Thymus (tissue), 11 donors: ENCODE results near the gene NUP210L. TPM values are rescaled to one million over a fixed set of nuclear protein-coding genes. Genes with fewer than 3 reads are reported as not detected.
A peak's percentile ranks its signal among the peaks of the same experiment; 100 is the strongest.

Source experiments
- DNase-seq, 9 donors: peaks; one replicate each; pipeline ENCODE4 v3.0.0-alpha.2; 2013; ENCODE audit warnings: low spot score in 9 of 9, low read depth in 6 of 9, missing footprints in 1 of 9
- H3K27ac ChIP-seq, 2 donors: one replicate each; pipeline ENCODE4 v1.5.1; 2013; ENCODE audit warnings: control low read depth in 1 of 2, low read depth in 1 of 2, low read length in 1 of 2, mild to moderate bottlenecking in 1 of 2, moderate library complexity in 1 of 2
- H3K27me3 ChIP-seq, 2 donors: one replicate each; pipeline ENCODE4 v1.5.1; 2013; ENCODE audit warnings: low read length in 1 of 2; ENCODE audit not compliant: control insufficient read depth in 2 of 2, insufficient read depth in 1 of 2
- H3K36me3 ChIP-seq, 2 donors: one replicate each; pipeline ENCODE4 v1.5.1; 2013; ENCODE audit warnings: low read length in 1 of 2, mild to moderate bottlenecking in 1 of 2, moderate library complexity in 1 of 2; ENCODE audit not compliant: control insufficient read depth in 2 of 2, insufficient read depth in 2 of 2
- H3K4me1 ChIP-seq, 2 donors: one replicate each; pipeline ENCODE4 v1.5.1; 2013; ENCODE audit warnings: low read length in 2 of 2; ENCODE audit not compliant: control insufficient read depth in 2 of 2, insufficient read depth in 2 of 2
- H3K4me3 ChIP-seq, 2 donors: one replicate each; pipeline ENCODE4 v1.5.1; 2013; ENCODE audit warnings: low read length in 2 of 2, control low read depth in 1 of 2, mild to moderate bottlenecking in 1 of 2
- H3K9me3 ChIP-seq, 2 donors: one replicate each; pipeline ENCODE4 v1.5.1; 2013; ENCODE audit warnings: low read length in 1 of 2, mild to moderate bottlenecking in 1 of 2; ENCODE audit not compliant: control insufficient read depth in 2 of 2, insufficient read depth in 1 of 2
- WGBS: extraction: QIAGEN DNeasy Blood & Tissue Kit; methylation state at CpG from one replicate; pipeline ENCODE4 v1.1.7; 2013; 5-methylcytosine and 5-hydroxymethylcytosine counted together
- polyA plus RNA-seq: library from polyadenylated mRNA; stranded (reverse); fragments of 200-250 nt; gene quantifications from one replicate; pipeline ENCODE4 v1.2.3, GENCODE V29; 2013
- total RNA-seq: library from RNA; stranded (reverse); fragments of 120-200 nt; gene quantifications from one replicate; pipeline ENCODE4 v1.2.4, GENCODE V29; 2013
- donor health status: healthy.

The NUP210L gene
- total and polyA plus RNA-seq, 2 donors = 0.05 to 0.14 TPM

- peaks cover 7 to 21% of the 10 kb centered on the region in 2 donors for H3K4me1 ChIP-seq
- DNase-seq = no peak
- H3K27ac ChIP-seq = no peak overlapping the region
- no peak overlapping the region for H3K4me3 ChIP-seq
- WGBS = 96% methylated on average over 2 of the region's 2 CpGs
- no peaks in the 10 kb centered on the region for H3K9me3 ChIP-seq
- peaks cover 65 to 76% of the 10 kb centered on the region in 2 donors for H3K36me3 ChIP-seq
- H3K27me3 ChIP-seq = no peaks in the 10 kb centered on the region
Measured at GRCh38 chr1:153951801-153952200, 203.1 kb downstream of the NUP210L start.

- no peak for DNase-seq
- H3K27me3 ChIP-seq = no peaks in the 10 kb centered on the region
- WGBS = 97% methylated on average over 11 of the region's 11 CpGs
- no peak overlapping the region for H3K4me3 ChIP-seq
- H3K9me3 ChIP-seq = no peaks in the 10 kb centered on the region
- peaks cover 65 to 76% of the 10 kb centered on the region in 2 donors for H3K36me3 ChIP-seq
- no peak overlapping the region for H3K27ac ChIP-seq
- peaks cover under 1 to 18% of the 10 kb centered on the region in 2 donors for H3K4me1 ChIP-seq
Measured at GRCh38 chr1:153951183-153951582, 203.7 kb downstream of the NUP210L start.

- DNase-seq = peak in 3 of 9 donors; percentile 72 to 80 (median 73)
- Histone ChIP-seq H3K36me3 (peaks cover 56 to 67% of the 10 kb centered on the region in 2 donors), H3K4me3 (peak within 1 kb of the TSS; percentile 83 to 92), H3K4me1 (peaks cover 11 to 26% of the 10 kb centered on the region in 2 donors), H3K27me3 (no peaks in the 10 kb centered on the region), H3K9me3 (no peaks in the 10 kb centered on the region), H3K27ac (peak within 1 kb of the TSS; percentile 87 to 89)
- 10% methylated on average over 28 of the region's 28 CpGs for WGBS
Measured at GRCh38 chr1:153946622-153947241, 208.1 kb downstream of the NUP210L start, which contains the start of gene DENND4B. TSS of gene DENND4B (minus strand) at chr1:153946718. CDS start at chr1:153944374, 2,344 bp downstream.

- H3K36me3 ChIP-seq = peaks cover 52 to 67% of the 10 kb centered on the region in 2 donors
- H3K4me1 ChIP-seq = peaks cover 11 to 26% of the 10 kb centered on the region in 2 donors
- peak in 3 of 9 donors; percentile 60 to 71 (median 60) for DNase-seq
- no peaks in the 10 kb centered on the region for H3K27me3 ChIP-seq
- WGBS = under 1% methylated on average over 95 of the region's 95 CpGs
- H3K4me3 ChIP-seq = peak overlapping the region; percentile 83 to 92
- no peaks in the 10 kb centered on the region for H3K9me3 ChIP-seq
- H3K27ac ChIP-seq = peak overlapping the region; percentile 87 to 89
Measured at GRCh38 chr1:153945795-153946621, 208.9 kb downstream of the NUP210L start.

- Histone ChIP-seq H3K4me1 (peaks cover 11 to 26% of the 10 kb centered on the region in 2 donors), H3K27ac (peak overlapping the region; percentile 87 to 89), H3K27me3 (no peaks in the 10 kb centered on the region), H3K9me3 (no peaks in the 10 kb centered on the region), H3K4me3 (peak overlapping the region; percentile 83 to 92), H3K36me3 (peaks cover 57 to 67% of the 10 kb centered on the region in 2 donors)
- WGBS = 2% methylated on average over 12 of the region's 12 CpGs
- peak in 3 of 9 donors; percentile 70 to 87 (median 76) for DNase-seq
Measured at GRCh38 chr1:153945131-153945794, 209.6 kb downstream of the NUP210L start.

- H3K4me1 ChIP-seq = peaks cover 11 to 26% of the 10 kb centered on the region in 2 donors
- no peaks in the 10 kb centered on the region for H3K27me3 ChIP-seq
- 20% methylated on average over 3 of the region's 3 CpGs for WGBS
- H3K4me3 ChIP-seq = peak overlapping the region; percentile 83 to 92
- no peak for DNase-seq
- no peaks in the 10 kb centered on the region for H3K9me3 ChIP-seq
- H3K36me3 ChIP-seq = peaks cover 58 to 67% of the 10 kb centered on the region in 2 donors
- peak overlapping the region; percentile 87 to 89 for H3K27ac ChIP-seq
Measured at GRCh38 chr1:153944827-153945117, 210.1 kb downstream of the NUP210L start.

- H3K27ac ChIP-seq = peak overlapping the region; percentile 32 to 89
- peak overlapping the region; percentile 83 to 92 for H3K4me3 ChIP-seq
- WGBS = 93% methylated on average over 15 of the region's 15 CpGs
- no peaks in the 10 kb centered on the region for H3K9me3 ChIP-seq
- H3K4me1 ChIP-seq = peaks cover 11 to 26% of the 10 kb centered on the region in 2 donors
- peaks cover 59 to 69% of the 10 kb centered on the region in 2 donors for H3K36me3 ChIP-seq
- H3K27me3 ChIP-seq = no peaks in the 10 kb centered on the region
- DNase-seq = no peak
Measured at GRCh38 chr1:153944005-153944826, 210.7 kb downstream of the NUP210L start.

- Histone ChIP-seq H3K27me3 (no peaks in the 10 kb centered on the region), H3K9me3 (no peaks in the 10 kb centered on the region), H3K4me3 (no peak overlapping the region), H3K27ac (no peak overlapping the region), H3K36me3 (peaks cover 50 to 62% of the 10 kb centered on the region in 2 donors), H3K4me1 (peaks cover 11 to 26% of the 10 kb centered on the region in 2 donors)
- 95% methylated on average over 11 of the region's 11 CpGs for WGBS
- no peak for DNase-seq
Measured at GRCh38 chr1:153942766-153943549, 211.9 kb downstream of the NUP210L start.
